Spleen (tissue), 7 donors: ENCODE results near the gene GCFC2.

Source experiments
- CTCF ChIP-seq, 11 experiments: fragments of 200-600 bp in 7 of 11; fragments of 450-650 bp in 4 of 11; sonication (generic) in 4 of 11; IDR thresholded peaks in 8 of 11; conservative IDR thresholded peaks in 3 of 11; 1 replicate in 7 of 11; 2 replicates in 4 of 11; pipeline versions ENCODE4 v1.4.0 to v1.8.0; 2016 to 2021; ENCODE audit warnings: antibody characterized with exemption in 11 of 11, inconsistent platforms in 4 of 11, mild to moderate bottlenecking in 1 of 11
- POLR2A ChIP-seq, 3 donors: fragments of 450-650 bp; IDR thresholded peaks; one replicate each; pipeline ENCODE4 v1.5.1; 2017; ENCODE audit warnings: antibody characterized with exemption in 3 of 3, mild to moderate bottlenecking in 1 of 3
- POLR2AphosphoS5 ChIP-seq, 3 donors: sonication (generic); formaldehyde crosslinking; IDR thresholded peaks; one replicate each; pipeline ENCODE4 v1.5.1; 2017; ENCODE audit warnings: antibody characterized with exemption in 3 of 3
- donor health status: DM: no; HTN: no; CAD: no; lungs with moderate emphysema.
- donor health status: DM: no; HTN: no; CAD: no.
- donor health status: DM: no; HTN: no; CAD: no.

- no peak for TF ChIP-seq CTCF (IDR thresholded peaks at IDR 0.05 in 8 of 11, conservative IDR thresholded peaks at IDR 0.05 in 3 of 11)
- no peak for TF ChIP-seq POLR2A (IDR thresholded peaks at IDR 0.05)
- TF ChIP-seq POLR2AphosphoS5 (IDR thresholded peaks at IDR 0.05) = no peak
Measured at GRCh38 chr2:75716406-75716805, 5.7 kb upstream of the GCFC2 start.
